Inflammatory macrophage (primary cell): ENCODE measurements around the gene SH3BP4.

Source experiments
- DNase-seq, 2 donors: peaks; one replicate each; pipeline ENCODE4 v3.0.0-alpha.2; 2020 to 2022

SH3BP4 gene

DNA sequence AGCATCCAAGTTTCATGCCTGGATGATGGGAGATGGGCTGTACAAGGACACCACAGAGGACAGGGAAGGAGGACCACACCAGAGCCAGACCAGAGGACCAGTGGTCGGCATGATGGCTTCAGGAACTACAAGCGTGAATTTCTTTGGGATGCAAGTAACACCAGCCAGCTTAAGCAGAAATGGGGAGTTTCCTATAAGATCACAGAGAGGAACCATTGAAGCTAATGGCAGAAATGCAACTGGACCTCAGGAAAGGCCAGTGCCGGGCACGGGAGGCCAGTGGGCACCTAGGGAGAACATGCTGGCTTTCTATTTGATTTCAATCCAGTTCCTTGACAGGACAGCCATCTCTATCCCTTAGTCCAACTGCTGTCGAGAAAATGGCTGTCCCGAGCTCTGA, 145.4 kb downstream of the SH3BP4 start:
- no peak for DNase-seq

DNA sequence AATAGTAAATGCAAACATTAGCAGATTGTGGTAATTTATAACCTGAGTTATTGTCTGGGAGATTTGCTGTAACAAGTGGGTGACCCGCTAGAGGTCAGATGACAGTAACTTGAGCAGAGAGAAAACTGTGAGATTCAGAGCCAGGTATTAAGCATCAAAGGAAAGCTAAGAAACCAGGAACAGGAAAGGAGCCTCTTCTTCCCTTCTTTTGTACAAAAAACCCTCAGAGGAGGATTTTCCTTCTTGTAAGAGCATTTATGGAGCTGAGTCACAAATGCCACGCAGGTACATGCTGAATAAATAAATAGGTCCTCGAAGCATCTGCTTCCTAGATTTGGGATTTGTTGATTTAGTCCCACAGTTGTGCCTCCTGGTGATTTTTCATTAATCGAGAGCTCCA, 146.5 kb downstream of the SH3BP4 start:
- no peak for DNase-seq

DNA sequence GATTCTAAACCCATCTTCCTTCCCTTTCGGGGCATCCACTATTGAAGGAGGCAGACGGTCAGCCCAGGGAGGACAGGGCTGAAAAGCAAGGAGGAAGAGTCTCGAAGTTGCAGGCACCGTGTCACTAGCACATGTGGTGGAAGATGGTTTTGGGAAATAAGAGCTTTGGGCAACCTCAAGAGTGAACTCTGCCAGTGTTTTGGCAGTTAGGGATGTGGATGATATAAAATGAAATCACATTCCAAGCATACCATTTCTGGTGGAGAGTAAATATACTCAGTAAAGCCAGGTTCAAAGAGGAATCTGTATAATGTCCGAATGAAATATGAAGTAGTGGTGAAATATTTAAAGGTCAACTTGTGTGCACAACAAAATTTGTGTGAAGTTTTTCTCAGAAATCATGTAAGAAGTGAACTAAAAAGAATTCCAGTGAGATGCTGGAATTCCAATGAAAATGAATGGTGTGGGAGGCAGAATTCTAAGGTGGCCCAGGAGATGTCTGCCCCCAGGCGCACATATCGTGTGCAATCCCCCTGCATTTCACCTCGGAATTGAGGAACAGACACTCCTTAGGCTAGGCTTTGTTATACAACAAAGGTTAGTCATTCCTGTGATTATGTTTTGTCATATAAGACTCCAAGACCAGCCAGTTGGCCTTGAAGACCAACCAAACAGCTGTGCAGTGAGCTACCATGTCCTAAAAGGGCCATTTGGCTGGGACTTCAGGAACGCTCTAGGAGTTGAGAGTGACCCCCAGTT, 147.1 kb downstream of the SH3BP4 start:
- no peak for DNase-seq

DNA sequence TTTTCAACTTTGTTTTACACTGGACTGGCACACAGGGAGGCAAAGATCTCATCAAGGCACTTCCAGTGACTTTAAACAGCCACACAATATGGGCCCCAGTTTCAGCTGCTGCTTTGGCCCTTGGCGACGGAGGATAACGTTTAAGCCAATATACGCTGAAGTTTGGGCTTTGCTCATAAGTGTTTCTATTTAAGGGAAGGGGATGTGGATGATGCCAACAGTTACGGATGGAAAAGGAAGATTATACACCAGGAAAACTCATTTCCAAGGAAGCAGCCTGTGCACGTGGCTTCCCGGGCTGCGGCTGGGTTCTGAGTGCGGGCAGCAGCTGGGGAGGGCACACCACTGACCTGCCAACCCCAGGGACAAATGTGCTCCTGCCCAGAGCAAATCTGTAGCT, 151.1 kb downstream of the SH3BP4 start:
- no peak for DNase-seq
